Dermis lymphatic vessel endothelial cell (primary cell): ENCODE measurements around the gene TUBB8B. TPM values are rescaled to one million over a fixed set of nuclear protein-coding genes. Genes with fewer than 3 reads are reported as not detected.

Experiments used
- total RNA-seq: library from RNA; depleted of rRNA; stranded (reverse); fragments of >200 nt; gene quantifications from 2 replicates; pipeline ENCODE4 v1.2.1, GENCODE V29; 2014

TUBB8B gene
- 0.11 TPM in 1 of 2 replicates, not detected in the other for total RNA-seq

DNA sequence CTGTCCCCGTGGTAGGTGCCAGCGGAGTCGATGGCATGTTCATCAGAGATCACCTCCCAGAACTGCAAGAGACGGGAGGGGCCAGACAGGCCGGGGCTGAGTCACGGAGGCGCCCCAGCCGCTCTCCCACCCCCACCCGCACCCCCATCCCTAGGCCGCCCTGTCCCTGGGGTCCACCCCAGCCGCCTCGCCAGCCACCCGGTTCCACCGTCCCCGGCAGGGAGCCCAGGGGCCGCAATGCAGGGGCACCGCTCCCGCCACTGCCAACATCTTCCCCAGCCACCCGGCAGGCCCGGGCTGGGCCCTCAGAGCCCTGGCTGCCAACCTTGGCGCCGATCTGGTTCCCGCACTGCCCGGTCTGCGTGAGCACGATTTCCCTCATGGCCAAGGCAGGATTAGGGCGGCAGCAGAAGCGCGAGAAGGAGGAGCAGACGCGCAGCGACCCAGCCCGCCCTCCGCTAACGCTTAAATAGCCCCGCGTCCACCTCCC lies at the start of gene TUBB8B:
Gene TUBB8B, minus strand, starts transcription at position 440 of the 490 bp plus-strand sequence. Its CDS starts 58 bp downstream, at position 382.

Other genes starting within 250 kb of the TUBB8B start
- 16.6 and 19.6 TPM in 2 replicates for gene USP14, start 108.9 kb upstream of the TUBB8B start, total RNA-seq
- 21.5 and 36.4 TPM in 2 replicates for gene THOC1, start 218.4 kb upstream of the TUBB8B start, total RNA-seq